ENCODE results near the gene STAG3.
"Not testable (repeated sequence)": the region's sequence is repeated elsewhere in the genome, so short reads cannot be mapped to it uniquely, and the experiment has no call there.

The STAG3 gene

DNA sequence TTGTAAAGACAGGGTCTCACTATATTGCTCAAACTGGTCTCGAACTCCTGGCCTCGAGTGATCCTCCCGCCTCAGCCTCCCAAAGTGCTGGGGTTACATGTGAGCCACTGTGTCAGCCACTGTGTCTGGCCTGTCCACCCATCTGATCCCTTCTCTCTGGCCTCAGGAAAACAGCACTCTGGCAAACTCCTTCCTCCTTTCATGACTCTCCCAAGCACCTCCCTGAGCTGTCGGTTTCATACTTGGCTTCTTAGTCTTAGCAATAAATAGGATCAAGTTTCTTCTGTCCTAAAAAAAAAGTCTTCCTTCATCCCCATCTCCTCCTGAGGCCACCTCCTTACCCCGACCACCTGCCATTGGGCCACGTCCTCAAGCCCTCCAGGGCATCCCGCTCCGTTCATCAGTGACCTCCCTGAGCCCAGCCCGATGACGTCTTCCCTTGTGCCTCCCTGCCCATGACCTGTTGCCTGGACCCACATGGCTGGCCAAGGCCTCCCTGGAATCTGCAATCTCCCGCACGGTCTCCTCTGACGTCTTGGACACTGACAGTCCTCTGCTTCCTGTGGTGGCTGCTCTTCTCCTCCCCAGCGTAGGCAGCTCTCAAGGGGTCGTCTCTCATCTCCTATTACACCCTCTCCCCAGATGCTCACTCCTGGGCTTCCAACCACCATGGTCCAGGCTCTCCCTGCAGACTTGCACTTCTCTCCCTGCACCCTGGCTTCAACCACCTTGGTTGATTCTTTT, 68.6 kb downstream of the STAG3 start:
- DNase-seq (ENCODE audit: low read depth in 2 of 2, low spot score in 1 of 2), result not testable (repeated sequence)

- DNase-seq (ENCODE audit: low read depth in 2 of 2, low spot score in 1 of 2), result not testable (repeated sequence)
Observed at GRCh38 chr7:100246865-100247137, 69.1 kb downstream of the STAG3 start.

- DNase-seq (ENCODE audit: low read depth in 2 of 2, low spot score in 1 of 2), result no peak
Observed at GRCh38 chr7:100247152-100247757, 69.5 kb downstream of the STAG3 start.

DNA sequence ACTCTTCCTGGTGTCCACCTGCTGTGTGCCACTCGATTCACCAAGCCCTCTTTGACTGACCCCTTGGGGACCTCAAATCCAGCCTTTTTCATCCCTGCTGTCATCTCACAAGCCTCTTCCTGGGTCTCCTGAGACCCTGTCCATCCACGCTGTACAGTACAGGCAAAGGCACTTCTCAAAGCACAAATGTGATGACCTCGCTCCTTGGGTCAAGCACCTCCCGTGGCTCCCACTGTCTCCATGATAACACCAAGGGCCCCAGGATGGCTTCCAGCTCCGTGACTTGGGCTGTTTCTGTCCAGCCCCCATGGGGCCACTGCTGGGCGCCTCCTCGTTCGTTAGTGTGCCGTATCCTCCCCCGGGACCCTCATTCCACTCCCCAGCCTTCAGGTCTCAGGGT, 70.8 kb downstream of the STAG3 start:
- no peak for DNase-seq (ENCODE audit: low read depth in 2 of 2, low spot score in 1 of 2)

DNA sequence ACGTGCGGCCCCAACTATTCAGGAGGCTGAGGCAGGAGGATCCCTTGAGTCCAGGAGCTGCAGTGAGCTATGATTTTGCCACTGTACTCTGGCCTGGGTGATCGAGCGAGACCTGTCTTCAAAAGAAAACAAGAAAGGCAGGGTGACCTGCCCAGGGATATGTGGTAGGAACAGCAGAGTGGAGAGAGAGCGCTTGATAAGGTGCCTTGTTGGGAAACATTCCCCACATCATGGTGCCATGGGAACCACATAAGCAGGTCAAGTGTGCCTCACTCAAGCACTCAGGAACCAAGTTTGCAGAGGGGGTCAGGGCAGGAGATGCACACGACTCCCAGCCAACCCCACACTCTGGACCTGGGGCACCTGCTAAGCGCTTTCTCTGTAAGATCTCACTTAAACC, 79.3 kb downstream of the STAG3 start:
- DNase-seq (ENCODE audit: low read depth in 2 of 2, low spot score in 1 of 2), result no peak

DNA sequence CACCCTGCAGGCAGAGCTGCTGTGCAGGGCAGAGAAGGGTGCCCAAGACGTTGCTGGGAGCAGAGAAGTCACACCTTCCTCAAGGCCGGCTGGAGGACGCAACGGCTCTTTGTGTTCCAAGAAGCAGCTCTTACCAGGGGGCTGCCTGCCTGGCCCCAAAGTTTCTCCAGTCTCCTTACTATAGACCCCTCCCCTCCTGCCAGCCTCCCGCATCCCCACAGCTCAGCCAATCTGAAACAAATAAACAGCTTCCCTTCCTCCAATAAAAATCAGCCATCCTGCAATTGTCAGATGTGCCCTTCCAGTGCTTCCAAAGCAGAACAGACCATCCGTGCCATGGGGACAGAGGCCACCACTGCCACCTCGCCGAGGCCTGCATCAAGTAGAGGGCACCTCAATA, 82.3 kb downstream of the STAG3 start:
- not testable (repeated sequence) for DNase-seq (ENCODE audit: low read depth in 2 of 2, low spot score in 1 of 2)

- DNase-seq (ENCODE audit: low read depth in 2 of 2, low spot score in 1 of 2), result not testable (repeated sequence)
Observed at GRCh38 chr7:100262896-100263295, 85.2 kb downstream of the STAG3 start.
